ENCODE measurements around the gene SPINK9.

DNA sequence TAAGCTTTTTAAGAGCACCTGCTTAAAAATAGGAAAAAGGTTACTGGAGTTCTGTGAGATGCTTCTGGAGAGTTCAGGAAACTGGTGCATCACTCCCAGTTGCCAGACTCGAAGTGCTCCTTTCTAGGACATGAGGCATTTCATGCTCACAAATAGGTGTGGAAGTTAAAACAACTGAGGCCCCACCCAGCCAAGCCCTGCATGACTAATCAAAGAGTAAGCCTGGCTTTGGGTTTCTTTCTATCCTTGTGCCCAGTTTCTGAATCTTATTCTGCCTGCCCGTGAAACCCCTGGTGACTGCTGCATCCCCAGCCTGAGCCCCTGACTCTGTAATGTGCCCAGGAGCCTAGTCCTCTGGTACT is 7.7 kb downstream of the SPINK9 start:
- TF ChIP-seq POLR2A (IDR thresholded peaks at IDR 0.05) (no peak), POLR2AphosphoS5 (IDR thresholded peaks at IDR 0.05) (no peak), EP300 (IDR thresholded peaks at IDR 0.05) (no peak)
- TF ChIP-seq, protein P1, sequence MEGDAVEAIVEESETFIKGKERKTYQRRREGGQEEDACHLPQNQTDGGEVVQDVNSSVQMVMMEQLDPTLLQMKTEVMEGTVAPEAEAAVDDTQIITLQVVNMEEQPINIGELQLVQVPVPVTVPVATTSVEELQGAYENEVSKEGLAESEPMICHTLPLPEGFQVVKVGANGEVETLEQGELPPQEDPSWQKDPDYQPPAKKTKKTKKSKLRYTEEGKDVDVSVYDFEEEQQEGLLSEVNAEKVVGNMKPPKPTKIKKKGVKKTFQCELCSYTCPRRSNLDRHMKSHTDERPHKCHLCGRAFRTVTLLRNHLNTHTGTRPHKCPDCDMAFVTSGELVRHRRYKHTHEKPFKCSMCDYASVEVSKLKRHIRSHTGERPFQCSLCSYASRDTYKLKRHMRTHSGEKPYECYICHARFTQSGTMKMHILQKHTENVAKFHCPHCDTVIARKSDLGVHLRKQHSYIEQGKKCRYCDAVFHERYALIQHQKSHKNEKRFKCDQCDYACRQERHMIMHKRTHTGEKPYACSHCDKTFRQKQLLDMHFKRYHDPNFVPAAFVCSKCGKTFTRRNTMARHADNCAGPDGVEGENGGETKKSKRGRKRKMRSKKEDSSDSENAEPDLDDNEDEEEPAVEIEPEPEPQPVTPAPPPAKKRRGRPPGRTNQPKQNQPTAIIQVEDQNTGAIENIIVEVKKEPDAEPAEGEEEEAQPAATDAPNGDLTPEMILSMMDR (IDR thresholded peaks at IDR 0.05) = no peak

Measured in stomach (tissue), 4 donors.